Spleen (tissue), 11 donors: ENCODE data around the gene ADAMTS6. TPM values are rescaled to one million over a fixed set of nuclear protein-coding genes. Genes with fewer than 3 reads are reported as not detected.
"Not testable (repeated sequence)": the region's sequence is repeated elsewhere in the genome, so short reads cannot be mapped to it uniquely, and the experiment has no call there.

Experiments
- DNase-seq: peaks from one replicate; pipeline ENCODE4 v3.0.0-alpha.2; 2020
- H3K27ac ChIP-seq, 8 donors: fragments of 200-600 bp; sonication (generic) in 7 of 8; 1 replicate in 4 of 8; 2 replicates in 4 of 8; pipeline versions ENCODE4 v1.5.0 to v1.8.0; 2016 to 2021; ENCODE audit warnings: inconsistent platforms in 4 of 8, mild to moderate bottlenecking in 4 of 8, moderate library complexity in 1 of 8
- H3K27me3 ChIP-seq, 7 donors: fragments of 200-600 bp; sonication (generic) in 6 of 7; replicated peaks in 1 of 7; 1 replicate in 4 of 7; 2 replicates in 3 of 7; pipeline versions ENCODE4 v1.5.0 to v1.8.0; 2016 to 2021; ENCODE audit warnings: inconsistent platforms in 3 of 7, mild to moderate bottlenecking in 1 of 7
- H3K36me3 ChIP-seq, 6 donors: fragments of 200-600 bp; sonication (generic) in 5 of 6; 1 replicate in 4 of 6; 2 replicates in 2 of 6; pipeline versions ENCODE4 v1.5.0 to v1.8.0; 2016 to 2021; ENCODE audit warnings: inconsistent platforms in 2 of 6
- H3K4me1 ChIP-seq, 6 donors: fragments of 200-600 bp; sonication (generic) in 5 of 6; 1 replicate in 3 of 6; 2 replicates in 3 of 6; pipeline versions ENCODE4 v1.5.0 to v1.8.0; 2016 to 2021; ENCODE audit warnings: inconsistent platforms in 3 of 6
- H3K4me3 ChIP-seq, 8 donors: fragments of 200-600 bp; sonication (generic) in 7 of 8; 1 replicate in 4 of 8; 2 replicates in 4 of 8; pipeline versions ENCODE4 v1.5.0 to v1.8.0; 2016 to 2021; ENCODE audit warnings: inconsistent platforms in 4 of 8, mild to moderate bottlenecking in 4 of 8, moderate library complexity in 2 of 8
- H3K9me3 ChIP-seq, 8 donors: fragments of 200-600 bp; sonication (generic) in 7 of 8; 1 replicate in 4 of 8; 2 replicates in 4 of 8; pipeline versions ENCODE4 v1.5.0 to v1.8.0; 2016 to 2021; ENCODE audit warnings: inconsistent platforms in 4 of 8
- CTCF ChIP-seq, 11 experiments: fragments of 200-600 bp in 7 of 11; fragments of 450-650 bp in 4 of 11; sonication (generic) in 4 of 11; IDR thresholded peaks in 8 of 11; conservative IDR thresholded peaks in 3 of 11; 1 replicate in 7 of 11; 2 replicates in 4 of 11; pipeline versions ENCODE4 v1.4.0 to v1.8.0; 2016 to 2021; ENCODE audit warnings: antibody characterized with exemption in 11 of 11, inconsistent platforms in 4 of 11, mild to moderate bottlenecking in 1 of 11
- POLR2A ChIP-seq, 3 donors: fragments of 450-650 bp; IDR thresholded peaks; one replicate each; pipeline ENCODE4 v1.5.1; 2017; ENCODE audit warnings: antibody characterized with exemption in 3 of 3, mild to moderate bottlenecking in 1 of 3
- POLR2AphosphoS5 ChIP-seq, 3 donors: sonication (generic); formaldehyde crosslinking; IDR thresholded peaks; one replicate each; pipeline ENCODE4 v1.5.1; 2017; ENCODE audit warnings: antibody characterized with exemption in 3 of 3
- WGBS, 5 donors: extraction: QIAGEN DNeasy Blood & Tissue Kit in 3 of 5; methylation state at CpG; one replicate each; pipeline versions ENCODE4 v1.1.5 to v1.1.7; 2013 to 2018; 5-methylcytosine and 5-hydroxymethylcytosine counted together
- intact Hi-C: fragments of 100-400 bp; cut with DNase I; formaldehyde crosslinking; loops from one replicate; pipeline ENCODE4 v1.15.0; 2023; ENCODE audit warnings: low total_unique reads
- polyA plus RNA-seq, 3 donors: library from polyadenylated mRNA; stranded (reverse); fragments of 200-250 nt; gene quantifications; one replicate each; pipeline ENCODE4 v1.2.1, GENCODE V29; 2013
- total RNA-seq, 7 donors: library from RNA; depleted of rRNA in 3 of 7; stranded (reverse); fragments of >200 nt in 3 of 7; fragmentation: NEBNext Ultra II Directional in 4 of 7; extraction: Animal tissue kit (Norgen Biotek cat#: 25700) in 4 of 7; gene quantifications; one replicate each; pipeline versions ENCODE4 v1.1.0 to v1.2.1, GENCODE V29; 2016 to 2021
- donor health status: healthy with polysubstance abuse.
- donor health status: DM: no; HTN: no; CAD: no; lungs with moderate emphysema.
- donor health status: DM: no; HTN: no; CAD: no.
- donor health status: Bipolar disorder and iron deficiency.
- donor health status: healthy.
- donor health status: DM: no; HTN: no; CAD: no.
- donor health status: DM: yes; HTN: yes; CAD: no.

ADAMTS6 gene
- total and polyA plus RNA-seq, 10 donors = 1.1 to 16.4 (median 6.3) TPM

GRCh38 chr5:65324226-65324625, 157.5 kb downstream of the ADAMTS6 start:
- no peak overlapping the region for H3K27ac ChIP-seq
- no peak for DNase-seq
- intact Hi-C loops = no loop called here
- H3K27me3 ChIP-seq = no peaks in the 10 kb centered on the region
- no peaks in the 10 kb centered on the region for H3K36me3 ChIP-seq
- H3K4me1 ChIP-seq = no peaks in the 10 kb centered on the region
- TF ChIP-seq POLR2A (IDR thresholded peaks at IDR 0.05) (no peak), CTCF (IDR thresholded peaks at IDR 0.05 in 8 of 11, conservative IDR thresholded peaks at IDR 0.05 in 3 of 11) (no peak), POLR2AphosphoS5 (IDR thresholded peaks at IDR 0.05) (no peak)
- no peak overlapping the region for H3K4me3 ChIP-seq
- H3K9me3 ChIP-seq = peaks cover 0 to 12% (median 6%) of the 10 kb centered on the region in 8 donors
- WGBS, 5 donors = 87 to 98% (median 93%) methylated on average over 1 of the region's 1 CpG

- H3K27me3 ChIP-seq, DNase-seq, H3K36me3 ChIP-seq, intact Hi-C loops, H3K4me3 ChIP-seq, H3K4me1 ChIP-seq, H3K27ac ChIP-seq: not testable (repeated sequence)
- WGBS, 5 donors = 92 to 100% (median 95%) methylated on average over 1 of the region's 1 CpG
- H3K9me3 ChIP-seq = peaks cover 0 to 12% (median 6%) of the 10 kb centered on the region in 8 donors
These were observed 161.0 kb downstream of the ADAMTS6 start for GRCh38 chr5:65320704-65321103.

GRCh38 chr5:65320250-65320649, 161.5 kb downstream of the ADAMTS6 start:
- no peak for DNase-seq
- H3K27me3 ChIP-seq = no peaks in the 10 kb centered on the region
- H3K27ac ChIP-seq = no peak overlapping the region
- TF ChIP-seq POLR2AphosphoS5 (IDR thresholded peaks at IDR 0.05) (no peak), POLR2A (IDR thresholded peaks at IDR 0.05) (no peak), CTCF (IDR thresholded peaks at IDR 0.05 in 8 of 11, conservative IDR thresholded peaks at IDR 0.05 in 3 of 11) (no peak)
- H3K36me3 ChIP-seq = no peaks in the 10 kb centered on the region
- no peak overlapping the region for H3K4me3 ChIP-seq
- no peaks in the 10 kb centered on the region for H3K4me1 ChIP-seq
- peaks cover 0 to 12% (median 6%) of the 10 kb centered on the region in 8 donors for H3K9me3 ChIP-seq
- whole genome bisulfite sequencing, 5 donors = 88 to 94% (median 90%) methylated on average over 2 of the region's 2 CpGs
- intact Hi-C loops = no loop called here

GRCh38 chr5:65307931-65308330, 173.8 kb downstream of the ADAMTS6 start:
- Histone ChIP-seq H3K36me3 (no peaks in the 10 kb centered on the region), H3K4me1 (no peaks in the 10 kb centered on the region), H3K27me3 (no peaks in the 10 kb centered on the region), H3K4me3 (no peak overlapping the region), H3K27ac (no peak overlapping the region), H3K9me3 (no peaks in the 10 kb centered on the region)
- intact Hi-C loops = no loop called here
- WGBS, 5 donors = 77 to 93% (median 89%) methylated on average over 1 of the region's 1 CpG
- no peak for DNase-seq
- TF ChIP-seq POLR2A (IDR thresholded peaks at IDR 0.05) (no peak), POLR2AphosphoS5 (IDR thresholded peaks at IDR 0.05) (no peak), CTCF (IDR thresholded peaks at IDR 0.05 in 8 of 11, conservative IDR thresholded peaks at IDR 0.05 in 3 of 11) (no peak)

- 71 to 88% (median 77%) methylated on average over 3 of the region's 3 CpGs for WGBS, 5 donors
- DNase-seq = no peak
- no peaks in the 10 kb centered on the region for H3K27me3 ChIP-seq
- no peaks in the 10 kb centered on the region for H3K36me3 ChIP-seq
- no peaks in the 10 kb centered on the region for H3K4me1 ChIP-seq
- TF ChIP-seq POLR2A (IDR thresholded peaks at IDR 0.05) = no peak
- no peak for TF ChIP-seq CTCF (IDR thresholded peaks at IDR 0.05 in 8 of 11, conservative IDR thresholded peaks at IDR 0.05 in 3 of 11)
- TF ChIP-seq POLR2AphosphoS5 (IDR thresholded peaks at IDR 0.05) = no peak
- H3K9me3 ChIP-seq = no peaks in the 10 kb centered on the region
- H3K4me3 ChIP-seq = no peak overlapping the region
- intact Hi-C loops = no loop called here
- no peak overlapping the region for H3K27ac ChIP-seq
These were observed 174.6 kb downstream of the ADAMTS6 start for GRCh38 chr5:65307088-65307487.
